ENCODE measurements around the gene AFAP1L1. TPM values are rescaled to one million over a fixed set of nuclear protein-coding genes. Genes with fewer than 3 reads are reported as not detected.

AFAP1L1 gene
- total RNA-seq, 1 donor from 2014 or later, result 8.3 TPM

DNA sequence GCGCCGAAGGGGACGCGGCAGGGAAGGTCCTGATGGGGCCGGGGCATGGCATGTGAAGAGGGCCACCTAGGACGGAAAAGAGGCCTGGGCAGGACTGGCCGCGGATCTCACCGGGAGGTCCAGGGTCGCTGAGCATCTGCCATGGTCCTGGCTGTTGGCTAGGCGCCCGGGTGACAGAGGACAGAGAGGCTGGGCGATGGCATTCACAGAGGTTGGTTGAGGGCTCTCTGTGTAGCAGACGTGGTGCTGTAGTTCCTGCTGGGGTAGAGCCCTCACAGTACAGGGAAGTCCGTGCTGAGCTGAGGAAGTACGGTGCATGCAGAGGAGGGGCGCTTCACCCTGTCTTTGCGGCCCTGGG is 86.6 kb downstream of the AFAP1L1 start:
- H4K20me1 ChIP-seq (ENCODE audit: insufficient read depth, low read length), result peaks cover 13% of the 10 kb centered on the region
- H2AFZ ChIP-seq (ENCODE audit: low read depth, low read length), result peak overlapping the region; percentile 87
- no peaks in the 10 kb centered on the region for H3K9me3 ChIP-seq (ENCODE audit: insufficient read depth, low read depth, low read length)
- peak overlapping the region; percentile 38 for H3K27ac ChIP-seq (ENCODE audit: low read depth, low read length)
- peak overlapping the region; percentile 93 for H3K4me3 Mint-ChIP-seq (ENCODE audit: unreplicated experiment)
- peak overlapping the region; percentile 92 for H3K4me2 ChIP-seq (ENCODE audit: low read length)
- peaks cover 9% of the 10 kb centered on the region for H3K36me3 Mint-ChIP-seq (ENCODE audit: low read depth, unreplicated experiment)
- H3K9ac ChIP-seq (ENCODE audit: low read length), result peak overlapping the region; percentile 81
- H3K27me3 ChIP-seq (ENCODE audit: insufficient read depth, low read length), result no peaks in the 10 kb centered on the region
- H3K9me3 Mint-ChIP-seq (ENCODE audit: unreplicated experiment), result no peaks in the 10 kb centered on the region
- H3K4me1 ChIP-seq (ENCODE audit: insufficient read depth, low read length), result peaks cover 5% of the 10 kb centered on the region
- H3K4me1 Mint-ChIP-seq (ENCODE audit: low read depth, unreplicated experiment), result peaks cover 3% of the 10 kb centered on the region
- H3K36me3 ChIP-seq (ENCODE audit: insufficient read depth, low read length), result peaks cover 5% of the 10 kb centered on the region
- H3K27me3 Mint-ChIP-seq (ENCODE audit: low read depth, unreplicated experiment), result no peaks in the 10 kb centered on the region
- DNase-seq (ENCODE audit: low read depth) (no peak), FAIRE-seq (no peak)
- peak overlapping the region; percentile 64 for H3K27ac Mint-ChIP-seq (ENCODE audit: unreplicated experiment)
- TF ChIP-seq EZH2 (IDR thresholded peaks at IDR 0.05; ENCODE audit: insufficient read depth, low read length), result no peak
- TF ChIP-seq, protein P1, sequence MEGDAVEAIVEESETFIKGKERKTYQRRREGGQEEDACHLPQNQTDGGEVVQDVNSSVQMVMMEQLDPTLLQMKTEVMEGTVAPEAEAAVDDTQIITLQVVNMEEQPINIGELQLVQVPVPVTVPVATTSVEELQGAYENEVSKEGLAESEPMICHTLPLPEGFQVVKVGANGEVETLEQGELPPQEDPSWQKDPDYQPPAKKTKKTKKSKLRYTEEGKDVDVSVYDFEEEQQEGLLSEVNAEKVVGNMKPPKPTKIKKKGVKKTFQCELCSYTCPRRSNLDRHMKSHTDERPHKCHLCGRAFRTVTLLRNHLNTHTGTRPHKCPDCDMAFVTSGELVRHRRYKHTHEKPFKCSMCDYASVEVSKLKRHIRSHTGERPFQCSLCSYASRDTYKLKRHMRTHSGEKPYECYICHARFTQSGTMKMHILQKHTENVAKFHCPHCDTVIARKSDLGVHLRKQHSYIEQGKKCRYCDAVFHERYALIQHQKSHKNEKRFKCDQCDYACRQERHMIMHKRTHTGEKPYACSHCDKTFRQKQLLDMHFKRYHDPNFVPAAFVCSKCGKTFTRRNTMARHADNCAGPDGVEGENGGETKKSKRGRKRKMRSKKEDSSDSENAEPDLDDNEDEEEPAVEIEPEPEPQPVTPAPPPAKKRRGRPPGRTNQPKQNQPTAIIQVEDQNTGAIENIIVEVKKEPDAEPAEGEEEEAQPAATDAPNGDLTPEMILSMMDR (IDR thresholded peaks at IDR 0.05; ENCODE audit: insufficient read depth, low read depth, low read length), result no peak
- H3K4me3 ChIP-seq (ENCODE audit: insufficient read depth, low read depth, low read length), result peak overlapping the region; percentile 63
- H3K79me2 ChIP-seq (ENCODE audit: insufficient read depth, low read length), result no peaks in the 10 kb centered on the region

DNA sequence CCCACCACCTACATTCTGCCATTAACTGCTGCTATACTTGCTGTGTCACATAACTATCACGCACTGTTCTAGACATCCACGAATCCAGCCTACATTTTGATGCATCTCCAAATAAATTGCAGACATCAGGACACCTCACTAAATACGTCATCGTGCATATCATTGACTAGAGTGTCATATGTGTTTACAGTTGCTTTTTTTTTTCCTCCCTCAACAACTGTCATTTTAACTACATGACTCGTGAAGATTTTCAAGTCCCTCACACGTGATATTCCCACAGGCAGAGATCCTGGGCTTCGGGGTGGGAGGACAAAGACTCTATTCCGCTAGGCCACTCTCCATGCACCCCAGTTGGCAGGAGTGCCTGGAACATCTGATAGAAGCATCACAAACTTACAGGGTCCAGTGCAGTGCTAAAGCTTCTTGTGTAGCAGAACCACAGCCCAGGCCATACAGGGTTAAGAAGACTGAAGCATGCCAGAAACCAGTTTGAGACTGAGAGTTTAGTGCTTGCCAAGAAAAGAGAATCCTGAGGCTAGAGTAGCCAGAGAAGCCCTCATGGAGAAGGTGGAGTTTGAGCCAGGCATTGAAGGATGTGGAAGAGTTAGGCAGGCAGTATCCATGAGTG is 87.3 kb downstream of the AFAP1L1 start:
- H3K79me2 ChIP-seq (ENCODE audit: insufficient read depth, low read length), result no peaks in the 10 kb centered on the region
- peak overlapping the region; percentile 92 for H3K4me2 ChIP-seq (ENCODE audit: low read length)
- H3K4me1 ChIP-seq (ENCODE audit: insufficient read depth, low read length), result peaks cover 5% of the 10 kb centered on the region
- no peaks in the 10 kb centered on the region for H3K9me3 ChIP-seq (ENCODE audit: insufficient read depth, low read depth, low read length)
- Mint-ChIP-seq H3K36me3 (ENCODE audit: low read depth, unreplicated experiment) (peaks cover 9% of the 10 kb centered on the region), H3K27me3 (ENCODE audit: low read depth, unreplicated experiment) (no peaks in the 10 kb centered on the region), H3K4me3 (ENCODE audit: unreplicated experiment) (peak overlapping the region; percentile 93), H3K27ac (ENCODE audit: unreplicated experiment) (peak overlapping the region; percentile 36), H3K9me3 (ENCODE audit: unreplicated experiment) (no peaks in the 10 kb centered on the region), H3K4me1 (ENCODE audit: low read depth, unreplicated experiment) (peaks cover 3% of the 10 kb centered on the region)
- no peaks in the 10 kb centered on the region for H3K36me3 ChIP-seq (ENCODE audit: insufficient read depth, low read length)
- TF ChIP-seq, protein P1 (IDR thresholded peaks at IDR 0.05; ENCODE audit: insufficient read depth, low read depth, low read length), result no peak
- TF ChIP-seq EZH2 (IDR thresholded peaks at IDR 0.05; ENCODE audit: insufficient read depth, low read length), result no peak
- H4K20me1 ChIP-seq (ENCODE audit: insufficient read depth, low read length), result peaks cover 9% of the 10 kb centered on the region
- H3K27me3 ChIP-seq (ENCODE audit: insufficient read depth, low read length), result no peaks in the 10 kb centered on the region
- H3K9ac ChIP-seq (ENCODE audit: low read length), result no peak overlapping the region
- H2AFZ ChIP-seq (ENCODE audit: low read depth, low read length), result no peak overlapping the region
- DNase-seq (ENCODE audit: low read depth), result no peak
- no peak overlapping the region for H3K27ac ChIP-seq (ENCODE audit: low read depth, low read length)
- FAIRE-seq, result no peak
- H3K4me3 ChIP-seq (ENCODE audit: insufficient read depth, low read depth, low read length), result peak overlapping the region; percentile 63

DNA sequence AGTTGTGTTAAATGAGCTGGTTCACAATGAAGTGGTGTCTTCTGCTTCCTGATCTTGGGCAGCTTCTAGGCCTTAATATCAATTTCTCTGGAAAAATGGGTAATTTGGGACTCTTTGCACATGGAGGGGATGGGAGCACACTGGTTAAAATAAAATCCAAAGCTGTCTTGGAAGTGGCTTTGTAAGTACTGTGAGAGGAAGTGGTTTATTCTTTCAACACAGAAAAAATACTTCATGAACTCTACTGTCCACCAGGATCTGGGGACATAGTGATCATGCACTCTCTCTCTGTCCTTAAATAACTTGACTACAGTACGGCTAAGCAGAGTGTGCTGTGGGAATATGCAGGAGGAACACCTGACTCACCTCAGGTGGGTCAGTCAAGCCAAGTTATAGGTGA is 88.6 kb downstream of the AFAP1L1 start:
- H3K9me3 ChIP-seq (ENCODE audit: insufficient read depth, low read depth, low read length), result no peaks in the 10 kb centered on the region
- no peaks in the 10 kb centered on the region for H3K9me3 Mint-ChIP-seq (ENCODE audit: unreplicated experiment)
- H3K27me3 ChIP-seq (ENCODE audit: insufficient read depth, low read length), result no peaks in the 10 kb centered on the region
- H3K4me3 ChIP-seq (ENCODE audit: insufficient read depth, low read depth, low read length), result no peak overlapping the region
- H3K27ac Mint-ChIP-seq (ENCODE audit: unreplicated experiment), result no peak overlapping the region
- H3K79me2 ChIP-seq (ENCODE audit: insufficient read depth, low read length), result no peaks in the 10 kb centered on the region
- no peaks in the 10 kb centered on the region for H3K27me3 Mint-ChIP-seq (ENCODE audit: low read depth, unreplicated experiment)
- H3K9ac ChIP-seq (ENCODE audit: low read length), result no peak overlapping the region
- H3K36me3 ChIP-seq (ENCODE audit: insufficient read depth, low read length), result no peaks in the 10 kb centered on the region
- no peaks in the 10 kb centered on the region for H4K20me1 ChIP-seq (ENCODE audit: insufficient read depth, low read length)
- H3K4me1 Mint-ChIP-seq (ENCODE audit: low read depth, unreplicated experiment), result peaks cover 3% of the 10 kb centered on the region
- FAIRE-seq (no peak), DNase-seq (ENCODE audit: low read depth) (no peak)
- TF ChIP-seq, protein P1 (IDR thresholded peaks at IDR 0.05; ENCODE audit: insufficient read depth, low read depth, low read length), result no peak
- TF ChIP-seq EZH2 (IDR thresholded peaks at IDR 0.05; ENCODE audit: insufficient read depth, low read length), result no peak
- peaks cover 5% of the 10 kb centered on the region for H3K4me1 ChIP-seq (ENCODE audit: insufficient read depth, low read length)
- H2AFZ ChIP-seq (ENCODE audit: low read depth, low read length), result no peak overlapping the region
- no peak overlapping the region for H3K27ac ChIP-seq (ENCODE audit: low read depth, low read length)
- H3K4me2 ChIP-seq (ENCODE audit: low read length), result no peak overlapping the region
- no peak overlapping the region for H3K4me3 Mint-ChIP-seq (ENCODE audit: unreplicated experiment)
- peaks cover 5% of the 10 kb centered on the region for H3K36me3 Mint-ChIP-seq (ENCODE audit: low read depth, unreplicated experiment)
